ENCODE results near the gene STPG1.

DNA sequence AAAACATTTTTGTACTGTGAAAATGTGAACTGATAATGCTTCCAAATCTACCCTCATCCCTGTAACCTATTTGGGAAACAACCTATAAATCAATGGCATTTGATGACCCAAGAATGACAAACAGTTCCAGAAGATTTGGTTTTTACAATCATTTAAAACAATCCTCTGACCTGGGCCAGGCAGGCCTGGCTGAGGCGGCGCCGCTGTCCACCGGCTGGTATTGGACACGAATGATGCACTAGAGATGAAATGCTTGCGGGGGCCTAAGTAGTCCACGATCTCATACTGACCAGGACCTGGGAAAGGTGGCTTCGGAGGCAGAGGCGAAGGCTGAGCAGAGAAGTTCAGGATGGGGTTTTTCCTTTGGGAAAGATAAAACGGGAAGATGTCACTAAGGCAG is 52.9 kb downstream of the STPG1 start:
- TF ChIP-seq, protein P1, sequence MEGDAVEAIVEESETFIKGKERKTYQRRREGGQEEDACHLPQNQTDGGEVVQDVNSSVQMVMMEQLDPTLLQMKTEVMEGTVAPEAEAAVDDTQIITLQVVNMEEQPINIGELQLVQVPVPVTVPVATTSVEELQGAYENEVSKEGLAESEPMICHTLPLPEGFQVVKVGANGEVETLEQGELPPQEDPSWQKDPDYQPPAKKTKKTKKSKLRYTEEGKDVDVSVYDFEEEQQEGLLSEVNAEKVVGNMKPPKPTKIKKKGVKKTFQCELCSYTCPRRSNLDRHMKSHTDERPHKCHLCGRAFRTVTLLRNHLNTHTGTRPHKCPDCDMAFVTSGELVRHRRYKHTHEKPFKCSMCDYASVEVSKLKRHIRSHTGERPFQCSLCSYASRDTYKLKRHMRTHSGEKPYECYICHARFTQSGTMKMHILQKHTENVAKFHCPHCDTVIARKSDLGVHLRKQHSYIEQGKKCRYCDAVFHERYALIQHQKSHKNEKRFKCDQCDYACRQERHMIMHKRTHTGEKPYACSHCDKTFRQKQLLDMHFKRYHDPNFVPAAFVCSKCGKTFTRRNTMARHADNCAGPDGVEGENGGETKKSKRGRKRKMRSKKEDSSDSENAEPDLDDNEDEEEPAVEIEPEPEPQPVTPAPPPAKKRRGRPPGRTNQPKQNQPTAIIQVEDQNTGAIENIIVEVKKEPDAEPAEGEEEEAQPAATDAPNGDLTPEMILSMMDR (IDR thresholded peaks at IDR 0.05; ENCODE audit: insufficient read depth, low read length): no peak
- TF ChIP-seq, protein P2, sequence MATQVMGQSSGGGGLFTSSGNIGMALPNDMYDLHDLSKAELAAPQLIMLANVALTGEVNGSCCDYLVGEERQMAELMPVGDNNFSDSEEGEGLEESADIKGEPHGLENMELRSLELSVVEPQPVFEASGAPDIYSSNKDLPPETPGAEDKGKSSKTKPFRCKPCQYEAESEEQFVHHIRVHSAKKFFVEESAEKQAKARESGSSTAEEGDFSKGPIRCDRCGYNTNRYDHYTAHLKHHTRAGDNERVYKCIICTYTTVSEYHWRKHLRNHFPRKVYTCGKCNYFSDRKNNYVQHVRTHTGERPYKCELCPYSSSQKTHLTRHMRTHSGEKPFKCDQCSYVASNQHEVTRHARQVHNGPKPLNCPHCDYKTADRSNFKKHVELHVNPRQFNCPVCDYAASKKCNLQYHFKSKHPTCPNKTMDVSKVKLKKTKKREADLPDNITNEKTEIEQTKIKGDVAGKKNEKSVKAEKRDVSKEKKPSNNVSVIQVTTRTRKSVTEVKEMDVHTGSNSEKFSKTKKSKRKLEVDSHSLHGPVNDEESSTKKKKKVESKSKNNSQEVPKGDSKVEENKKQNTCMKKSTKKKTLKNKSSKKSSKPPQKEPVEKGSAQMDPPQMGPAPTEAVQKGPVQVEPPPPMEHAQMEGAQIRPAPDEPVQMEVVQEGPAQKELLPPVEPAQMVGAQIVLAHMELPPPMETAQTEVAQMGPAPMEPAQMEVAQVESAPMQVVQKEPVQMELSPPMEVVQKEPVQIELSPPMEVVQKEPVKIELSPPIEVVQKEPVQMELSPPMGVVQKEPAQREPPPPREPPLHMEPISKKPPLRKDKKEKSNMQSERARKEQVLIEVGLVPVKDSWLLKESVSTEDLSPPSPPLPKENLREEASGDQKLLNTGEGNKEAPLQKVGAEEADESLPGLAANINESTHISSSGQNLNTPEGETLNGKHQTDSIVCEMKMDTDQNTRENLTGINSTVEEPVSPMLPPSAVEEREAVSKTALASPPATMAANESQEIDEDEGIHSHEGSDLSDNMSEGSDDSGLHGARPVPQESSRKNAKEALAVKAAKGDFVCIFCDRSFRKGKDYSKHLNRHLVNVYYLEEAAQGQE (IDR thresholded peaks at IDR 0.05; ENCODE audit: insufficient replicate concordance, low read depth): no peak
- no peak for TF ChIP-seq POLR2AphosphoS5 (IDR thresholded peaks at IDR 0.05; ENCODE audit: low read depth)
- TF ChIP-seq SPI1 (IDR thresholded peaks at IDR 0.05; ENCODE audit: borderline replicate concordance, low read depth): no peak
- TF ChIP-seq GABPA (IDR thresholded peaks at IDR 0.05; ENCODE audit: low read depth): no peak
